Middle frontal gyrus (tissue), 1 donor: Measurements from ENCODE around the gene MRPS15.

Experiments
- DNase-seq: peaks from one replicate; pipeline ENCODE4 v3.0.0-alpha.2; 2015; ENCODE audit warnings: low spot score; ENCODE audit errors: extremely low spot score

MRPS15 gene

DNA sequence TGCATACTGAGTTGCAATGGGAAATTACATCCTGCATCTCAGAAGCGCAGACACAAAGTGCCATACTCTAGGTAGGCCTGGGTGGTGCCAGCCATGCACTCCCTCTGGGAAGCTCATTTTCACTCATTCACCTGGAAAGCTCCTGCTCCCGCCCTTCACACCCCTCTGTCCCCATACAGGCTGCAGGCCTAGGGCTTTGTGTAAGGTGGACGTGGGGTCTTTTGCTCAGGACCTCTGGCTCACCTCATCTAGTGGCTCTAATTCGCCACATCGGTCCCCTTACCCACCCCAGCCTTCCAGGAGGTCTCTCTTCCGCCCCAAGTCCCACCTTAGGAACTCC lies 751 bp downstream of the MRPS15 start:
- DNase-seq = no peak

DNA sequence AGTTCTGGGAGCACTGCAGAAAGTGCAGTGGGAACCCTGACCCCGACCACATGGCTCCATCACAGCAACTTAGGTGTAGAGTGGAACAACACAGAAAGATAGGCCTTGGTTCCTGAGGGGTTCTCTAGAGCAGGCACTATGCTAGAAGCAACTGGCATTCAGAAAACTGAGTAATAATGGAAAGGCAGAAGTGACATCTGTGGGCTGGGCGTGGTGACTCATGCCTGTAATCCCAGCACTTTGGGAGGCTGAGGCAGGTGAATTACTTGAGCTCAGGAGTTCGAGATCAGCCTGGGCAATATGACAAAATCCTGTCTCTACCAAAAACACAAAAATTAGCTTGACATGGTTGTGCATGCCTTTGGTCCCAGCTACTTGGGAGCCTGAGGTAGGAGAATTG lies 5.3 kb downstream of the MRPS15 start:
- no peak for DNase-seq

DNA sequence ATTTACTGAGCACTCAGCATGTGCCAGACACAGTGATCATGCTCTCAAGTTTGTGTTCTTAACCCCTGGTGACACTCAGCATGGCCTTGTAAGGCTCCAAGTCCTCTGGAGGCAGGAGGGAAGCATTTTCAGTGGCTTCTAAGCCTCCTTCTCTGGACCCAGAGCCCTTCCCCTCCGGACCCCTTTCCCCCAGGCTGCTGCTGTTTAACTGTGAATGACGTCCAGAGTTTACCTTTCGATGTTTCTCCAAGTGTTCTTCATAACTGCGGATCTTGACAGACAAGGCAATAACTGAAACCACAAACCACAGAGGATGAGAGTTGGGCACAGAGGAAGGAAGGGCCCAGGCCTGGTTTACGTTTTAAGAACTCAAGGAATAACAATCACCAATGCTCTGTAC lies 6.5 kb downstream of the MRPS15 start:
- DNase-seq = no peak

DNA sequence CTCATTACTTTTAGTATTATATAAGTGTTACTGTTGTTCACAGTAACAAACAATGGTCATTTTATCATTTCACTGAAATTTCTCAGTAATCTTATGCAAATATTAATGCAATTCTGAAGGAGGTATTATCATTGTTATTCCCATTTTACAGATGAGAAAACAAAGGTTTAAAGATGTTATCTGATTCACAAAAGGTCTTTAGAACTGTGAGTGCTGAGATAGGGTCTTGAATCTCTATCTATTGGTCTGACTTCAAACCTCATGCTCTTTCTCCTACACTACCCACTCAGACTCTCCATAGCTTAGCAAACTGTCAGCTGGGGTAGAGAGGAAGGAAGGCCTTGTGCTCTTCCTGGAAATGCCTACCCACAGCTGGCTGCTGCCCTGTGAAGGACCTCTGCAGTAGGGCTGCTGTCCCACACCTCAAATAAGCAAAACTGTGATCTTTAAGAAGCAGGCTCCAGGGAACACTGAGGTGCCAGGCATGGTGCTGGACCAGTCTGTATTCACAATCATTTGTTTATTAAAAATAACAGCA lies 7.7 kb downstream of the MRPS15 start:
- DNase-seq = no peak

DNA sequence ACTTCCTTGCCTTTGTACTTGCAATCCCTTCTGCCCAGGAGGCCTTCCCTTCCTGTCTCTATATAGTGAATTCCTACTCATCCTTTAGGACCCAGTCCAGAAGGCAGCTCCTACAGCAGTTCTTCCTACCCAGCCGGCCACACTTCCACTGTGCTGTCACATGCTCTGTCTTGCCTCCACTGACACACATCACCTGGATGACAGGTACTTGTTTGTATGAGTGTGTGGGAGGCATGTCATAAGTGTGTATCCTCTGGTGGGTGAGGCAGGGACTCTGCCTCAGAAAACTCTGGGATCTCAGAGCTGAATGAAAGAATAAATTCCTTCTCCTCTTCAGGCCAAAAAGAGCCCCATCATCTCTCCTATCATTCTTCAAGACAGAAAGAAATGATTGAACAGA lies 8.8 kb downstream of the MRPS15 start:
- DNase-seq = no peak

DNA sequence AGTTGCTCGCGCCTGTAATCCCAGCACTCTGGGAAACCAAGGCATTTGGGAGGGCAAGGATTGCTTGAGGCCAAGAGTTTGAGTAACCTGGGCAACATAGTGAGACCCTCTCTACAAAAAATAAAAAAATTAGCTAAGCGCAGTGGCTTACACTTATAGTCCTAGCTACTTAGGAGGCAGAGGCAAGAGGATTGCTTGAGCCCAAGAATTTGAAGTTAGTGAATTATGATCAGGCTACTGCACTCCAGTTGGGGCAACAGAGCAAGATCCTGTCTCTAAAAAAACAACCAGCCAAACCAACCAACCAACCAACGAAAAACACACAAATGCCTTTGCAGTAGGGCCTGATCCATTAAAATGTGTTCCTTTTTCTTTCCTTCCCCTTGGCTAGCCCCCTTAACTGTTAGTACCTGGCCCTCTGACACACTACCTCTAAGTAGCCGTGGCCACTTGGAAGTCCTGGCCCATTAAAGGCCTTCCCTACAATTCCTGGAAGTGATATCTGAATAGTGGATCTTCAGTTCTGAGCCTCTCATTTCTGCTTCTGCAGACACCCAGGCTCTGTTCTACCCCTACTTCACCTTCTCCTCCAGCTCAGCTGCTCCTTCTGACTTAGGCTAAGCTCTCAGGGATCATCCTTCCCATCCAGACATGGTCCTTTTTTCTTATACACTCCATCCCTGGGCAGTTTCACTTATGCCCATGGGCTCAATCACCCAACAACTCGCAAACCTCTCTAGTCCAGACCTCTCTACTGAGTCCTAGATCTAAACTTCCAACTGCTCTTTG lies 10.4 kb downstream of the MRPS15 start:
- DNase-seq = no peak

DNA sequence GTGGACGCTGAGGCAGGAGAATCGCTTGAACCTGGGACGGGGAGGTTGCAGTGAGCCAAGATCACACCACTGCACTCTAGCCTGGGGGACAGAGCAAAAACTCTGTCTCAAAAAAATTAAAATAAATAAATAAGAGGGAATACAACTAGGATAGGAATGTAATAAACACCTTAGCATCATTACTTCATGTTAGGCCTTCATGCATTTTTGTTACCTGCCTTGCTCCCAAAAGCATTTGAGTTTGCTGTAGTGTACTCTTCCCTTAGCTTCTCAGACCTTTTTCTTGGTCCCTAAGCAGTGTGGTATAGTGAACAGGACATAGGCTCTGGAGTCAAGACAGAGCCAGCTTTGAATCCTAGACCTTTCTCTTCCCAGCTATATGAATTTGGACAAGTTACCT lies 11.1 kb downstream of the MRPS15 start:
- no peak for DNase-seq

DNA sequence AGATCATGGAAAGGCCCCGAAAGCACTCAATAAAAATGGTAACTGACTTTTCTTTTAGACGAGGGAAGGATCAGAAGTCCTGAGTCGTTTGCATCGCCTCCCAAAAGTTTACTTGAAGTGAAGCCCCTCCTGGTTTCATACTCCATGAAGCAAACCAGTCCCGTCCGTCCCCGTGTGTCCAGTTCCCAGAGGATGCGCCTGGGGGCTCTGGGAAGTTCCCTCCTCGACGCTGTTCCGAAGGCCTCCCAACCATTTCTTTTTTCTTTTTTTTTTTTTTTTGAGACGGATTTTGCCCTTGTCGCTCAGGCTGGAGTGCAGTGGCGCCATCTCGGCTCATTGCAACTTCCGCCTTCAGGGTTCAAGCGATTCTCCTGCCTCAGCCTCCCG lies 13.3 kb downstream of the MRPS15 start:
- DNase-seq = no peak

DNA sequence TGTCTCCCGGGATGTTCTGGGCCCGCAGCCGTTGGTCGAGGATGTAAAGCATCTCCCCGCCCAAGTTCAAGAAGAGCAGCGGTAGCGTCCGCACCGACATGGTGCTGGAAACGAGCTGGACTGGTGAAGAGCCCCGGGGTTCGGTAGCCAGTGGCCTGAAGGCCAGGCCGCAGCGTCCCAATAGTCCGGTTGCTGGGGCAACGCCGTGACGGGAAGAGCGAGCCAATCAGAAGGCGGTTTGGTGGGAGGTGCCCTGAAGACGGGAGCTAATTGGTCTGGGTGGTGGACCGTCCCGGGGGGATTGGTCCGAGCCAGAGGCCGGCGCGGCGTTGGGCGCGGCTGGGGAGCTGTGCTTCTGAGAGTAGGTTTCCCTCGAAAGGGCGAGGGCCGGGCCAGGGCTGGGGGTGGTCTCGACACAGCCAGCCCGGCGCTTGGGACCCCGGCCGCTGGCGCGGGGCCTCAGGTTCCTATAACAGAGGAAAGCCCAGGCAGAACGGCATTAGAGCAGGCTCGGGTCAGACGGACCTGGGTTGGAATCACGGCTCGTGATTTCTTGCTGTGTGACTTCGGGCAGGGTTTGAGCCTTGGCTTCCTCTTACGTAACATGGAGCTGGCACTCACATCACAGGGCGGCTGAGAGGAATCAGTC lies 13.8 kb downstream of the MRPS15 start, which contains the start of gene OSCP1:
TSS of gene OSCP1 (minus strand) at position 182 of the 649 bp plus-strand sequence. CDS start at position 100, 82 bp downstream.
- peak; percentile 95 for DNase-seq

DNA sequence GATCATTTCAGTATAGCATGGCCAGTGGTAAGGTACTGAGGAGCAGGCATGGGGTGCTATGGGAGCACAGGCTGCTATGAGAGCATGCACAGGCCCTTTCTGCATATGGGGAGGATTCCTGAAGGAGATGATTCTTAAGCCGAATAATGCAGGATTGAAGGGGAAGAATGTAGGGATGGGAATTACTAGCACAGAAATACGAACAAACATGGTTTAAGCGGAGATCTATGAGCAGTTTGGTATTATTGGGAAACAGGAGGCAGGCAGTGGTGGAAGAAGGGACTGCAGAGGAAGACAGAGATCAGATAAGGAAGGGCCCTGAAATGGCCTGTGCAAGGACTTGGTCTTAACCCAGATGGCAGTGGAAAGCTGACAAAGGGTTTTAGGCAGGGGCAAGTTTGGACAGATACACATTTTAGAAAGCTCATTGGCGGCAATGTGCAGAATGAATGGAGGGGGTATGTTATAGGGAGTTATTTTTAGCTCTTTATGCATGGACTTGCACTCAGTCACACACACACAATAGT lies 15.6 kb downstream of the MRPS15 start:
- no peak for DNase-seq

DNA sequence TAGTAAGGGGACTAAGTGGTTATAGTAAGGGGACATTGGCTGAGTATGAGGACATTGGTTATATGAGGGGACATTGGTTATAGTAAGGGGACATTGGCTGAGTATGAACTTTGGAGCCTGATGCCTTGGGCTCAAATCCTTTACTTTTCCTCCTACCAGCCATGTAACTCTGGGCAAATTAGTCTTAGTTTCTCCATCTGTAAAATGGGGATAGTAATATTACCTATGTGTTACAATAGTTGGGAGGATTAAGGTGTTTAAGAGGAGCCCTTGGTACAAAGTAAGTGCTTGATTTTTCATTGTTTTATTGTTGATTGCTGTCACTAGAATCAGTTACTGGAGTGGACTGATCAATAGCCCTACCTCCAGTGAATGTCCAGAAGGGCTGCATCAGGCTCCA lies 16.7 kb downstream of the MRPS15 start:
- DNase-seq = no peak

DNA sequence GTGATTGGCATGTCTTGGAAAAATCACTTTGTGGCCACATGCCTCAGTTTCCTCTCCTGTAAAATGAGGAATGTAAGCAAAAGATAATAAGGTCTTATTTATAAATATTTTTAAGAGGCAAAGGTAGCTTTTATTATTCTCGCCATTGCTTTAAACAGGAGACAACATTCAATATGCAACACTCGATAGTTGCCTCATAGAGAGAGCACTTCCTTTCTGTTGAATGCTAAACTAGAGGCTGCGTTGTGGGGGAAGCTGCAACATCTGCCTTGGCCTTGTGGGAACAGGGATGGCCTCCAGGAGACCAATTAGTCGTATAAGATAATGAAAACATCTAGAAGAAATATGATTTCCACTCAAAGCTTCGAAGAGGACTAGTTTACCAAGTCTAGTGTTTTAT lies 17.4 kb downstream of the MRPS15 start:
- DNase-seq = no peak

DNA sequence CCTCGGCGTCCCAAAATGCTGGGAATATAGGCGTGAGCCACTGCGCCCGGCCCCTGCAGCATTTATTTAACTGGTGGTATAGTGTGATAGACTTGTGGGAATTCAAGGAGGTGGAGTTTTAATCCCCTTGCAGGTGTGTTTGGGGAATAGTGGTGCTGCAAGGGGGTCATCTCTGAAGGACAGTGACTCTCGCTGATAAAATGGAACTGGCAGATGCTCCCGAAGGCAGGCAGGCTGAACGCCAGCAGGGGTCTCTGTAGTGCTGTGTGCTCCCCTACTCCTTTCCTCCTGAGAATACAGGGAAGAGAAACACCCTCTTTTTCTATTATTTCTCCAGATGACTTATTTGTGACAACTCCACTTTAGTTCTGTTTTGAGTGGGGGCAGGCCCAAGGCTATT lies 17.9 kb downstream of the MRPS15 start:
- no peak for DNase-seq

DNA sequence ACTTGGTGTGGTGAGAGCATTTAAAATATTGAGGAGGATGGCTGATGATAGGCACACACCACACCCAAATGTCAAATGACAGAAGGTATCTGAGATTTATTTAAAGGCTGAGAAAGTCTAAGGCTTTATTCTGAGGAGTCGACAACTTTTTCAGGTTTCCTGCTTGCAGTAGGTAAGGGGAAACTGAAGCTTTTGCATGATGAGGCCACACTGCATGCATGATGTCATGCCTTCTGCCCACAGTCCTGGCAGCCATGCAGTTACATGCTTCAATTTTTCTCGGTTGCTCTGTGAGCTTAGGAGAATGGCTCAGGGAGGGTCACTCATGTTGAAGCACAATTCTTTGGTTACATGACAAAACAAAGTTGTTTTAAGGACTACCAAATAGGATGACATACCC lies 20.9 kb downstream of the MRPS15 start:
- no peak for DNase-seq

DNA sequence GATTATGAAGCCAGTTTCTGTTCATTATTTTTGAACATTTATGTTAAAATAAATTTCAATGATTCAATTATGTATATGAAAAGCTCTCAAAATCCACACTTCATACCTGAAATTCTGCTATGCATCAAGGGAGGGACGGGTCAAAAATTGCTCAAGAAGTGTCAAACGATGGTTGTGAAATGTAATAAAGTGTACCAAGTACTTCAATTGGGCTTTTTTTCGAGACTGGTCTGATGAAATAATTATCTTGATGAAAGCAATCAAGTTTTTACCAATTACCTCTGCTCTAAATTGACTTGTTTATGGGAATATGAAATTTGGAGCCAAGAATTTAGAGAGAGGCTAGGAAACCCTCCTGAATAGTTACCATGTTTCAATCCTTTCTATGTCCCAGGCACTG lies 21.8 kb downstream of the MRPS15 start:
- no peak for DNase-seq

DNA sequence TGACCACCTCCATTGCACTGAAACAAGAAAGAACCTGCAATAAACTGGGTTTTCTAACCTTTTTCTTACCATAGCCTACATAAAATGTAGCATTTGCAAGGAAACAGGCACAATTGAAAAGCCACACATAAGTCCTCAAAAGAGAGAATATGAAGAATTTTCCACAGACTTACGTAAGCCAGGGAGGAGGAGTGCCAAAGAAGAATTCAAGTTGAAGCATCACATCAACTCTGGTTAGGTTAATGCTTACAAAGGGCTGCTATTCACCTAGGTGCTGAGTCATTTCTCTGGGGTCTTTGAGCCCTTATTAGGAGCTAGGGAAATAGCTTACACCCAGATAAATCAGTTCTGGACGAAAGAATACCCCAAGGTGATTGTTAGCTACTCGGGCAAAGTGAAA lies 23.5 kb downstream of the MRPS15 start:
- DNase-seq = no peak

DNA sequence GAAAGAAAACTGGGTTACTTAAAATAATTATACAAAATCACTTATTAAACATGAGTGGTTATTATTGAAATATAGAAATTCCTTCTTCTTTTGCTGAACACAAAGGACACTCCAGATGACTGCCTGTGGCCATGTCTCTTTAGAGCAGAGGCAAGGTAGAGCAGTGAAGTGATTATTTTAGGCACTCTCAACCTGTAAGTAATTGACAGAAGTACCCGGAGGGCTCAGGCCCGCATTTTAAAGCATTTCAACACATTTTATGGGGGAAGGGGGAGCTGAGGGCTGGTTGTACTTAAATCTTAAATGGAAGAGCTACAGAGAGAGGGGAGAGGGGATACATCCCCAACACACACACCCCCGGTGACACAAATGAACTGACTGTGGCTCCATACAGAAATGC lies 24.1 kb downstream of the MRPS15 start:
- no peak for DNase-seq

DNA sequence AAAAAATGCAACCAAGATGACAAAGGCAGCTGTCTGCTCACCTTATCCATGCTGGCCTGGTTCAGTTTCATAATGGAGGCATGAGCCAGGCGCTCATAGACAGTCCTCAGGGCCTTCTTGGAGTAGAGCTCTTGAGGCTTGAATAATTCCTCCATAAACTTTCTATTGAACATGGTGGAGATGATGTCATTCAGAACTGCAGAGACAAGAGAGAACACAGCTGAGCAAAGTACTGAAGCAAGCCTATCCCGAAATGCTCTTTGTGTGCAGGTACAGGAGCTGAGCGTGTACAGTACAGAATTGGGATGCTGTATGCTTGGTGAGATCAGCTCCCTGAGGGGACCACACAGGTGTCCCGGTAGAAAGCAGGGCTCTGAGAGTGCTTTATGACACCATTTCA lies 25.5 kb downstream of the MRPS15 start:
- no peak for DNase-seq

DNA sequence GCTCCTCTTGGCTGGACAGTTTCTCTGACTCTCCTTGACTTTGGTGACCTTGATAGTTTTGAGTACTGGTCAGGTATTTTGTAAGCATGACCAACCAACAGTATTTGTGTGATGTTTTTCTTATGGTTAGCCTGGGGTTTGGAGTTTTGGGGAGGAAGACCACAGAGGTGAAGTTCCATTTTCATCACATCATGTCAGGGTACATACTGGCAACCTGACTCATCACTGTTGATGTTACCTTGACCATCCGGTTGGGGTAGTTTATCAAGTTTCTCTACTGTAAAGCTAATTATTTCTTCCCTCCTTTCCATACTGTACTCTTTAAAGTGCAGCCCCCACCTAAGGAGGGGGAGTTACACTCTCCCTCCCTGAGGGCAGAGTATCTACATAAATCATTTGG lies 27.4 kb downstream of the MRPS15 start:
- DNase-seq = no peak

DNA sequence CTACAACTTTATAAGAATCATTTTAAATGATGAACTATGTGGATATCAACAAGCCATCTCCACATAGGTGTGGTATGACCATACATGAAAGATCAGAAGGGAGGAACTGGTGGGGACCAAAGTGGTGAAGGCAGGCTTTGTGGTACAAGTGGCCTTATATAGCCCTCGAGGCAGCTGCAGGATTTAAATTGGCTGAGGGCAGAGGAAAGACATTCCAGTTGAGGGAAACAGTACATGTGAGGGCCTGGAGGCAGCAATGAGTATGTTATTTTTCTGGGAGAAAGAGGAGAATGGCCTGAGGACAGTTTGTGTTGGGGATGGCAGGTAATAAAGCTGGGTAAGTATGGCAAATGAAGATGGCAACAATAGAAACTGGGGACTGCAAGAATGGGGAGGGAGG lies 31.1 kb downstream of the MRPS15 start:
- DNase-seq = no peak

DNA sequence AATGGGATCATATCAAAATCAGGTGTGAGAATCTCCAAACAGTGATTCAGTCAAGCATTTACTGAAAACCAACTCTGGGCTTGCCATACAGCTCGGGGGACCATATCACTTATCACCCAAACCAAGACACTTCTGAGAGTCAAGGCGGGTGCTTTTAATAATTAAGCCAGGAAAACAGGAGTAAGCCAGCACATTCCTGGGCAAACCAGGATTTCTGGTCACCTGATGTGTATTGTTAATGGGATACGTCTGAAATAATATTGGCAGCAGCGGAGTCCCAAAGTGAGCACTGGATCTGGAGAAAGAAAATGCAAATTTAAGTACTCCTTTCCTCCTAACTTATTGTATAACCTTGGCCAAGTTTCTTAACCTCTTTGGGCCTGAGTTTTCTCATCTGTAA lies 31.6 kb downstream of the MRPS15 start:
- no peak for DNase-seq

DNA sequence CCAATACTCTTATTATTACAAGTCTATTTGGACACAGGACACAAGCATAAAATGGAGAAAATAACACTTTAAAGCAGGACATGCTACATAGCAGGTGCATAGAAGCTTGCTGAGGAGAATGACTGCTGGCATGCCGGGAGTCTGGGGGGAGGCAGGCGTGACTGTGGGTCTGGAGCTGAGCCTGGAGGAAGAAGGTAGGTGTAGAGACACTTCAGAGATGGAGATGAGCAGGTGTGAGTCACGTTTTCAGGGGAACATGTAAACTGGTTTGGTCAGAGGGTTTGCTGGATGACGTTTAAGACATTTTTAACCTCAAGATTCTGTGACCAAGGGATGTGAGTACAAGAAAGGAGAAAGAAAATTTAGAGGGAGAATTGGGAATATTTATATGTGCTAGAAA lies 38.4 kb downstream of the MRPS15 start:
- no peak for DNase-seq

DNA sequence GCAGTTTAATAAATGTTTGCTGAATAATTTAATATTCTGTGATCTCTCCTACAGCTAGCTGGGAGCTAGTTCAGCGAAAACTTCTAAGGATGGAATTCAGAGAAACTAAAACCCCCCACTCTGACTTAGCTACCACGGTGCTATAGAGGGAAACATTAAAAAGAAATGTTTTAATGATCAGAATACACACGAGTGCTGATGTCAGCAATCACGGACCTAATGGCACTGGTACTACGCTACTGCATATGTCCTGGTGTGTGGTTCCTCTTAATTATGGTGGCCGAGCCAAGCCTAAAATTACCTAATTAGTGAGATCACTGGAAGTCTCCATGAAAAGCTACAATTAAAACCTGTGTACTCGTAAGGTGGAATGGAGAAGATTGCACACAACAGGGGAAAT lies 42.5 kb downstream of the MRPS15 start:
- DNase-seq = no peak
